Heart right ventricle (tissue), 16 donors: ENCODE results near the gene NT5DC3. TPM values are rescaled to one million over a fixed set of nuclear protein-coding genes. Genes with fewer than 3 reads are reported as not detected.

Experiments used
- ATAC-seq, 8 donors: fragments of 200-7000 bp; cut with Tn5 transposase; one replicate each; pipeline ENCODE4 v1.9.1; 2020; ENCODE audit warnings: mild to moderate bottlenecking in 8 of 8, moderate library complexity in 8 of 8, moderate number of reproducible peaks in 1 of 8
- DNase-seq, 2 donors: peaks; one replicate each; pipeline ENCODE4 v3.0.0-alpha.2; 2020
- H3K27ac ChIP-seq, 10 donors: fragments of 200-600 bp; sonication (generic) in 2 of 10; one replicate each; pipeline versions ENCODE4 v1.5.0 to v1.8.0; 2020 to 2022; ENCODE audit warnings: mild to moderate bottlenecking in 3 of 10
- H3K27me3 ChIP-seq, 7 donors: fragments of 200-600 bp; one replicate each; pipeline ENCODE4 v1.8.0; 2021 to 2022; ENCODE audit warnings: mild to moderate bottlenecking in 2 of 7
- H3K36me3 ChIP-seq, 9 donors: fragments of 200-600 bp; sonication (generic) in 1 of 9; one replicate each; pipeline versions ENCODE4 v1.5.0 to v1.8.0; 2020 to 2022; ENCODE audit warnings: mild to moderate bottlenecking in 2 of 9
- H3K4me1 ChIP-seq, 9 donors: fragments of 200-600 bp; sonication (generic) in 1 of 9; one replicate each; pipeline versions ENCODE4 v1.5.0 to v1.8.0; 2020 to 2022; ENCODE audit warnings: mild to moderate bottlenecking in 4 of 9
- H3K4me3 ChIP-seq, 10 donors: fragments of 200-600 bp; sonication (generic) in 2 of 10; one replicate each; pipeline versions ENCODE4 v1.5.0 to v1.8.0; 2020 to 2022; ENCODE audit warnings: mild to moderate bottlenecking in 7 of 10, moderate library complexity in 2 of 10
- H3K9me3 ChIP-seq, 11 donors: fragments of 200-600 bp in 10 of 11; sonication (generic) in 2 of 11; one replicate each; pipeline versions ENCODE4 v1.5.0 to v1.8.0; 2013 to 2022; ENCODE audit warnings: mild to moderate bottlenecking in 2 of 11, control low read depth in 1 of 11, moderate library complexity in 1 of 11
- CTCF ChIP-seq, 9 donors: fragments of 200-600 bp; sonication (generic) in 2 of 9; IDR thresholded peaks; one replicate each; pipeline versions ENCODE4 v1.5.0 to v1.8.0; 2021 to 2022; ENCODE audit warnings: antibody characterized with exemption in 9 of 9, mild to moderate bottlenecking in 5 of 9, moderate library complexity in 1 of 9
- WGBS, 2 donors: extraction: QIAGEN DNeasy Blood & Tissue Kit; methylation state at CpG; one replicate each; pipeline ENCODE4 v1.1.7; 2013; ENCODE audit warnings: inconsistent platforms in 1 of 2; 5-methylcytosine and 5-hydroxymethylcytosine counted together
- intact Hi-C, 10 donors: fragments of 100-400 bp; cut with DNase I; formaldehyde crosslinking; loops; one replicate each; pipeline versions ENCODE4 v1.11.1 to v1.14.2; 2022
- polyA plus RNA-seq, 2 donors: library from polyadenylated mRNA; stranded (reverse); fragments of 200-250 nt; gene quantifications; one replicate each; pipeline ENCODE4 v1.2.3, GENCODE V29; 2013
- total RNA-seq, 10 donors: library from RNA; stranded (reverse); fragmentation: NEBNext Ultra II Directional in 3 of 10; extraction: Animal tissue kit (Norgen Biotek cat#: 25700) in 3 of 10; gene quantifications; one replicate each; pipeline versions ENCODE4 v1.2.1 to v1.2.4, GENCODE V29; 2021 to 2023
- donor health status: Arrhythmogenic right ventricular cardiomyopathy.
- donor health status: ischemic (EF 13 %, LVEDD 7.1; RV severe dilation, severe dysfunction).
- donor health status: healthy with polysubstance abuse.
- donor health status: DM: no; HTN: yes; CAD: no.
- donor health status: DM: no; HTN: no; CAD: no.
- donor health status: ischemic (EF 25% LVEDD 6.9; RV normal size, moderate dysfunction).
- donor health status: ischemic (EF 25% LVEDD 5.7; RV mildly dilated, moderate dysfunction).
- donor health status: healthy.
- donor health status: DM: yes; HTN: yes; CAD: no.
- donor health status: Ischemic cardiomyopathy.
- donor health status: ischemic (EF 35%, LVEDD 5.7; RV mildly dilated, moderate dysfunction).
- donor health status: nonischemic (EF 11% LVEDD 7.7; RV severe dilation, severe dysfunction).
- donor health status: DM: yes; HTN: yes; CAD: no.
- donor health status: PGD.
- donor health status: ischemic (EF 29% LVEDD 5.4; RV normal size, mild dysfunction).
- donor health status: nonischemic (EF 23%, LVEDD 6.1; RV moderate dilation, normal function).

NT5DC3 gene
- total and polyA plus RNA-seq, 12 donors: 1.0 to 4.9 (median 3.4) TPM

DNA sequence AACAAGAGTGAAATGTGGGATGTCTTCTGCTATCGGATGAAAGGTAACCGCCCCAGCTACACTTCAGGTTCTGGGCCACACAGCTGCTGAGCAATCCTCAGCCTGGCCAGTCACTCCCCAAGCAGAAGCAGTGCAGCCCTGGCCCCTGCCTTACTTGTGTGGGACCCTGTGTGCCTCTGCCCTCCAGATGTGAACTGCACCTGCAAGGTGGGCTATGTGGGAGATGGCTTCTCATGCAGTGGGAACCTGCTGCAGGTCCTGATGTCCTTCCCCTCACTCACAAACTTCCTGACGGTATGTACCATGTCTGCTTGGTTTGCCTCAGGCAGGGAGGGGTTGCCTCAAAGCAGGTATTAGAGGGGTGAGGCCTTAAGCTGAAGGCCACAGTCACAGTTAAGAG is 85.6 kb downstream of the NT5DC3 start:
- no peaks in the 10 kb centered on the region for H3K36me3 ChIP-seq
- H3K4me1 ChIP-seq: no peaks in the 10 kb centered on the region
- TF ChIP-seq CTCF (IDR thresholded peaks at IDR 0.05): no peak
- 61 to 64% methylated on average over 3 of the region's 3 CpGs for WGBS, 2 donors
- no peak overlapping the region for H3K4me3 ChIP-seq
- intact Hi-C loops: no loop called here
- no peak overlapping the region for H3K27ac ChIP-seq
- H3K9me3 ChIP-seq: no peaks in the 10 kb centered on the region
- ATAC-seq (no peak), DNase-seq (no peak)
- peaks cover 0 to 4% (median 0%) of the 10 kb centered on the region in 7 donors for H3K27me3 ChIP-seq

GRCh38 chr12:103751600-103751999 is 89.4 kb downstream of the NT5DC3 start:
- DNase-seq: no peak
- Histone ChIP-seq H3K27me3 (peaks cover 0 to 7% (median 0%) of the 10 kb centered on the region in 7 donors), H3K4me3 (no peak overlapping the region), H3K4me1 (no peaks in the 10 kb centered on the region), H3K27ac (no peak overlapping the region), H3K9me3 (no peaks in the 10 kb centered on the region), H3K36me3 (no peaks in the 10 kb centered on the region)
- no peak for TF ChIP-seq CTCF (IDR thresholded peaks at IDR 0.05)
- 50 to 55% methylated on average over 2 of the region's 2 CpGs for WGBS, 2 donors
- ATAC-seq: peak in 3 of 8 donors; percentile 28 to 68 (median 46)
- intact Hi-C loops: no loop called here

- WGBS, 2 donors: 76 to 83% methylated on average over 1 of the region's 1 CpG
- Histone ChIP-seq H3K4me3 (no peak overlapping the region), H3K9me3 (no peaks in the 10 kb centered on the region), H3K27ac (no peak overlapping the region), H3K36me3 (no peaks in the 10 kb centered on the region), H3K4me1 (no peaks in the 10 kb centered on the region), H3K27me3 (peaks cover 0 to 7% (median 0%) of the 10 kb centered on the region in 7 donors)
- intact Hi-C loops: no loop called here
- DNase-seq: no peak
- peak in 1 of 9 donors; percentile 17 for TF ChIP-seq CTCF (IDR thresholded peaks at IDR 0.05)
- peak in 2 of 8 donors; percentile 9 to 30 for ATAC-seq
These were observed 89.9 kb downstream of the NT5DC3 start for GRCh38 chr12:103751171-103751570.

DNA sequence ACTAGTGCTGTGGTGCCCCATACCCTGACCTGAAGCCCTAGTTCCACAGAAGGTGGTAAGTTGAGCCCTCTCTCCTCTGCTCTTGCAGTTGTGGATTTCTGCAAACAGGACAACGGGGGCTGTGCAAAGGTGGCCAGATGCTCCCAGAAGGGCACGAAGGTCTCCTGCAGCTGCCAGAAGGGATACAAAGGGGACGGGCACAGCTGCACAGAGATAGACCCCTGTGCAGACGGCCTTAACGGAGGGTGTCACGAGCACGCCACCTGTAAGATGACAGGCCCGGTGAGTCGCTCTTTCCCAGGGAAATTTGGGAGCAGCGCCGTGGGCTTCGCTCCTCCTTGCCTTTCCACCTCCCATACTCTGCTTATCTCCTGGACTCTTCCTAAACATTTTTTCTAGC is 92.2 kb downstream of the NT5DC3 start:
- Histone ChIP-seq H3K27me3 (peaks cover 0 to 7% (median 0%) of the 10 kb centered on the region in 7 donors), H3K27ac (no peak overlapping the region), H3K4me1 (no peaks in the 10 kb centered on the region), H3K4me3 (no peak overlapping the region), H3K9me3 (no peaks in the 10 kb centered on the region), H3K36me3 (no peaks in the 10 kb centered on the region)
- ATAC-seq: no peak
- no peak for TF ChIP-seq CTCF (IDR thresholded peaks at IDR 0.05)
- intact Hi-C loops: loop anchor here in 1 of 10 donors (10.0 kb wide), 1 partner anchor 124 kb away; no protein-coding TSS in a partner anchor
- DNase-seq: no peak
- 77 to 85% methylated on average over 12 of the region's 12 CpGs for WGBS, 2 donors
